WTC11 (cell line): ENCODE data around the gene NCAPG. TPM values are rescaled to one million over a fixed set of nuclear protein-coding genes. Genes with fewer than 3 reads are reported as not detected.

Experiments used
- ATAC-seq: fragments of 200-7000 bp; cut with Tn5 transposase; 2 replicates; pipeline ENCODE4 v1.10.0; 2021; ENCODE audit warnings: mild to moderate bottlenecking, moderate library complexity
- CTCF ChIA-PET: fragments of 300-600 bp; sonication (Branson Sonifier 250); formaldehyde crosslinking; loops from one replicate; lab custom pipeline; 2021; ENCODE audit warnings: antibody characterized with exemption; lab: Charles Lee
- POLR2A ChIA-PET: fragments of 350-600 bp; sonication (Branson Sonifier 250); formaldehyde crosslinking; loops from one replicate; lab custom pipeline; 2021; ENCODE audit warnings: antibody characterized with exemption; lab: Charles Lee
- DNase-seq: peaks from one replicate; pipeline ENCODE4 v3.0.0; 2021; ENCODE audit warnings: low spot score
- H3K27ac Mint-ChIP-seq: 2 replicates; pipeline ENCODE4 v1.8.0; 2021; ENCODE audit warnings: mixed read lengths
- H3K27me3 Mint-ChIP-seq: 2 replicates; pipeline ENCODE4 v1.8.0; 2021; ENCODE audit warnings: low read depth, mild to moderate bottlenecking, moderate library complexity, mixed read lengths
- H3K36me3 Mint-ChIP-seq: 2 replicates; pipeline ENCODE4 v1.8.0; 2021; ENCODE audit warnings: mixed read lengths
- H3K4me1 Mint-ChIP-seq: 2 replicates; pipeline ENCODE4 v1.8.0; 2022; ENCODE audit warnings: mixed read lengths
- H3K4me3 Mint-ChIP-seq: 2 replicates; pipeline ENCODE4 v1.8.0; 2021; ENCODE audit warnings: mild to moderate bottlenecking, moderate library complexity, mixed read lengths
- H3K9me3 Mint-ChIP-seq: 2 replicates; pipeline ENCODE4 v1.8.0; 2021; ENCODE audit warnings: mixed read lengths
- ATF1 ChIP-seq: sonication (generic); formaldehyde crosslinking; IDR thresholded peaks from 2 replicates; pipeline ENCODE4 v1.8.1; 2023; ENCODE audit warnings: mild to moderate bottlenecking, moderate library complexity, missing genetic modification reagents
- CBFB ChIP-seq: sonication (generic); formaldehyde crosslinking; IDR thresholded peaks from 2 replicates; pipeline ENCODE4 v1.8.1; 2022; ENCODE audit warnings: mild to moderate bottlenecking, low read depth, missing genetic modification reagents
- CREM ChIP-seq: sonication (generic); formaldehyde crosslinking; IDR thresholded peaks from 2 replicates; pipeline ENCODE4 v1.8.1; 2022; ENCODE audit warnings: mild to moderate bottlenecking, missing genetic modification reagents, moderate library complexity
- ESRRA ChIP-seq: sonication (generic); formaldehyde crosslinking; IDR thresholded peaks from 2 replicates; pipeline ENCODE4 v1.8.1; 2022; ENCODE audit warnings: mild to moderate bottlenecking, missing genetic modification reagents, borderline replicate concordance
- FOXJ3 ChIP-seq: sonication (generic); formaldehyde crosslinking; IDR thresholded peaks from 2 replicates; pipeline ENCODE4 v1.9.0; 2021; ENCODE audit warnings: missing genetic modification reagents, mild to moderate bottlenecking, borderline replicate concordance
- FOXP1 ChIP-seq: sonication (generic); formaldehyde crosslinking; IDR thresholded peaks from 2 replicates; pipeline ENCODE4 v1.8.0; 2022; ENCODE audit warnings: missing genetic modification reagents, mild to moderate bottlenecking, moderate library complexity, borderline replicate concordance
- IRF2 ChIP-seq: sonication (generic); formaldehyde crosslinking; IDR thresholded peaks from 2 replicates; pipeline ENCODE4 v1.8.0; 2022; ENCODE audit warnings: low read depth, missing genetic modification reagents, borderline replicate concordance
- JAZF1 ChIP-seq: fragments of 250-450 bp; sonication (Bioruptor Pico); IDR thresholded peaks from 2 replicates; pipeline ENCODE4 v1.9.0; 2021; ENCODE audit warnings: moderate library complexity, mild to moderate bottlenecking, inconsistent platforms
- JUN ChIP-seq: sonication (generic); formaldehyde crosslinking; IDR thresholded peaks from 2 replicates; pipeline ENCODE4 v1.8.0; 2023; ENCODE audit warnings: mild to moderate bottlenecking, missing genetic modification reagents
- NFE2L1 ChIP-seq: sonication (generic); formaldehyde crosslinking; IDR thresholded peaks from 2 replicates; pipeline ENCODE4 v1.8.1; 2023; ENCODE audit warnings: missing genetic modification reagents
- NFYB ChIP-seq: sonication (generic); formaldehyde crosslinking; conservative IDR thresholded peaks from 2 replicates; pipeline ENCODE4 v1.8.0; 2022; ENCODE audit warnings: low read depth, missing genetic modification reagents
- OVOL2 ChIP-seq: fragments of 250-450 bp; sonication (Bioruptor Pico); IDR thresholded peaks from 2 replicates; pipeline ENCODE4 v1.9.0; 2021; ENCODE audit warnings: mild to moderate bottlenecking, borderline replicate concordance
- TEAD1 ChIP-seq: sonication (generic); formaldehyde crosslinking; IDR thresholded peaks from 2 replicates; pipeline ENCODE4 v1.8.0; 2022; ENCODE audit warnings: mild to moderate bottlenecking, missing genetic modification reagents
- TEAD4 ChIP-seq: sonication (generic); formaldehyde crosslinking; IDR thresholded peaks from 2 replicates; pipeline ENCODE4 v1.8.0; 2022; ENCODE audit warnings: mild to moderate bottlenecking, missing genetic modification reagents
- total RNA-seq: library from RNA; stranded (reverse); gene quantifications from 3 replicates; pipeline ENCODE4 v1.2.3, GENCODE V29; 2021
- TF ChIP-seq, protein P1 (sequence below): sonication (generic); formaldehyde crosslinking; IDR thresholded peaks from 2 replicates; pipeline ENCODE4 v1.8.0; 2023; ENCODE audit warnings: missing genetic modification reagents, mild to moderate bottlenecking, borderline replicate concordance
- TF ChIP-seq, protein P2 (sequence below): sonication (generic); formaldehyde crosslinking; IDR thresholded peaks from 2 replicates; pipeline ENCODE4 v1.8.1; 2022; ENCODE audit warnings: low read depth, missing genetic modification reagents, borderline replicate concordance
- TF ChIP-seq, protein P3 (sequence below): sonication (generic); formaldehyde crosslinking; conservative IDR thresholded peaks from 2 replicates; pipeline ENCODE4 v1.8.1; 2023; ENCODE audit warnings: mild to moderate bottlenecking, low read depth, missing genetic modification reagents, moderate library complexity
- TF ChIP-seq, protein P4 (sequence below): sonication (generic); formaldehyde crosslinking; IDR thresholded peaks from 2 replicates; pipeline ENCODE4 v1.8.0; 2022; ENCODE audit warnings: mild to moderate bottlenecking, missing genetic modification reagents

The NCAPG gene
- total RNA-seq, 1 experiment from 2014 or later: 61.9 TPM

DNA sequence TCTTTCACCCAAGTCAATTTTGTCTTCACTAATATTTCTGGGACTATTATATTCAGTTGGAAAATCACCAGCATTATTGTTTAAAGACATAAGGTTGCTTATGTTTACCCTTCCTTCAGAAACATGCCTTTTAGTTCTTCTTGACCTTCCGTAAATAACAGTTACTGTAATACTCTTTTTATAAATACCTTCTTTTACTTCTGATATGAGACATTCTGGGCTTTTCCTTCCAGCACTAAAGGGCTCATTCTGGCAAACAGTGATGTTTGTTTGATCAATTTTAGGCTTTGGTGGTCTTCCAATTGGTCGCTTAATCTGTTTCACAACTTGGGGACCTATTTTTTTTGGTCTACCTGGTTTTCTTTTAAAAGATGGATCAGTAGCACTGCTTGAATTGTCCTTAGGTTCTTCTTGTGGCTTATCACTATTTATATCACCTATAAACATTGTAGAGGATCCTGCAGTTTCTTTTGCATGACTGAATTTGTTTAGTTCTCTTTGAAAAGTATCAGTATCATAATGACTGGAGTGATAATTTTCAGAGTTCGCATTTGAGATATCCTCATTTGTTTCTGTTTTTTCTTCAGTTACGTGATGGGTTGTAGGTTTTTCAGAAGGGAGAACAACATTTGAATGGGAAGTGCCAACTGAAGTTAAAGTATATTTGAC lies 64.8 kb downstream of the NCAPG start (continued):
- TF ChIP-seq, protein P1, sequence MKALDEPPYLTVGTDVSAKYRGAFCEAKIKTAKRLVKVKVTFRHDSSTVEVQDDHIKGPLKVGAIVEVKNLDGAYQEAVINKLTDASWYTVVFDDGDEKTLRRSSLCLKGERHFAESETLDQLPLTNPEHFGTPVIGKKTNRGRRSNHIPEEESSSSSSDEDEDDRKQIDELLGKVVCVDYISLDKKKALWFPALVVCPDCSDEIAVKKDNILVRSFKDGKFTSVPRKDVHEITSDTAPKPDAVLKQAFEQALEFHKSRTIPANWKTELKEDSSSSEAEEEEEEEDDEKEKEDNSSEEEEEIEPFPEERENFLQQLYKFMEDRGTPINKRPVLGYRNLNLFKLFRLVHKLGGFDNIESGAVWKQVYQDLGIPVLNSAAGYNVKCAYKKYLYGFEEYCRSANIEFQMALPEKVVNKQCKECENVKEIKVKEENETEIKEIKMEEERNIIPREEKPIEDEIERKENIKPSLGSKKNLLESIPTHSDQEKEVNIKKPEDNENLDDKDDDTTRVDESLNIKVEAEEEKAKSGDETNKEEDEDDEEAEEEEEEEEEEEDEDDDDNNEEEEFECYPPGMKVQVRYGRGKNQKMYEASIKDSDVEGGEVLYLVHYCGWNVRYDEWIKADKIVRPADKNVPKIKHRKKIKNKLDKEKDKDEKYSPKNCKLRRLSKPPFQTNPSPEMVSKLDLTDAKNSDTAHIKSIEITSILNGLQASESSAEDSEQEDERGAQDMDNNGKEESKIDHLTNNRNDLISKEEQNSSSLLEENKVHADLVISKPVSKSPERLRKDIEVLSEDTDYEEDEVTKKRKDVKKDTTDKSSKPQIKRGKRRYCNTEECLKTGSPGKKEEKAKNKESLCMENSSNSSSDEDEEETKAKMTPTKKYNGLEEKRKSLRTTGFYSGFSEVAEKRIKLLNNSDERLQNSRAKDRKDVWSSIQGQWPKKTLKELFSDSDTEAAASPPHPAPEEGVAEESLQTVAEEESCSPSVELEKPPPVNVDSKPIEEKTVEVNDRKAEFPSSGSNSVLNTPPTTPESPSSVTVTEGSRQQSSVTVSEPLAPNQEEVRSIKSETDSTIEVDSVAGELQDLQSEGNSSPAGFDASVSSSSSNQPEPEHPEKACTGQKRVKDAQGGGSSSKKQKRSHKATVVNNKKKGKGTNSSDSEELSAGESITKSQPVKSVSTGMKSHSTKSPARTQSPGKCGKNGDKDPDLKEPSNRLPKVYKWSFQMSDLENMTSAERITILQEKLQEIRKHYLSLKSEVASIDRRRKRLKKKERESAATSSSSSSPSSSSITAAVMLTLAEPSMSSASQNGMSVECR: no peak
- TF ChIP-seq NFE2L1 (CRISPR knock-in tag) (no peak), TEAD1 (CRISPR knock-in tag) (no peak), ESRRA (no peak), NFYB (CRISPR knock-in tag) (no peak), CREM (no peak), FOXJ3 (CRISPR knock-in tag) (no peak), OVOL2 (CRISPR knock-in tag) (no peak)
- TF ChIP-seq, protein P2, sequence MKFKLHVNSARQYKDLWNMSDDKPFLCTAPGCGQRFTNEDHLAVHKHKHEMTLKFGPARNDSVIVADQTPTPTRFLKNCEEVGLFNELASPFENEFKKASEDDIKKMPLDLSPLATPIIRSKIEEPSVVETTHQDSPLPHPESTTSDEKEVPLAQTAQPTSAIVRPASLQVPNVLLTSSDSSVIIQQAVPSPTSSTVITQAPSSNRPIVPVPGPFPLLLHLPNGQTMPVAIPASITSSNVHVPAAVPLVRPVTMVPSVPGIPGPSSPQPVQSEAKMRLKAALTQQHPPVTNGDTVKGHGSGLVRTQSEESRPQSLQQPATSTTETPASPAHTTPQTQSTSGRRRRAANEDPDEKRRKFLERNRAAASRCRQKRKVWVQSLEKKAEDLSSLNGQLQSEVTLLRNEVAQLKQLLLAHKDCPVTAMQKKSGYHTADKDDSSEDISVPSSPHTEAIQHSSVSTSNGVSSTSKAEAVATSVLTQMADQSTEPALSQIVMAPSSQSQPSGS (CRISPR knock-in tag): no peak
- TF ChIP-seq, protein P3, sequence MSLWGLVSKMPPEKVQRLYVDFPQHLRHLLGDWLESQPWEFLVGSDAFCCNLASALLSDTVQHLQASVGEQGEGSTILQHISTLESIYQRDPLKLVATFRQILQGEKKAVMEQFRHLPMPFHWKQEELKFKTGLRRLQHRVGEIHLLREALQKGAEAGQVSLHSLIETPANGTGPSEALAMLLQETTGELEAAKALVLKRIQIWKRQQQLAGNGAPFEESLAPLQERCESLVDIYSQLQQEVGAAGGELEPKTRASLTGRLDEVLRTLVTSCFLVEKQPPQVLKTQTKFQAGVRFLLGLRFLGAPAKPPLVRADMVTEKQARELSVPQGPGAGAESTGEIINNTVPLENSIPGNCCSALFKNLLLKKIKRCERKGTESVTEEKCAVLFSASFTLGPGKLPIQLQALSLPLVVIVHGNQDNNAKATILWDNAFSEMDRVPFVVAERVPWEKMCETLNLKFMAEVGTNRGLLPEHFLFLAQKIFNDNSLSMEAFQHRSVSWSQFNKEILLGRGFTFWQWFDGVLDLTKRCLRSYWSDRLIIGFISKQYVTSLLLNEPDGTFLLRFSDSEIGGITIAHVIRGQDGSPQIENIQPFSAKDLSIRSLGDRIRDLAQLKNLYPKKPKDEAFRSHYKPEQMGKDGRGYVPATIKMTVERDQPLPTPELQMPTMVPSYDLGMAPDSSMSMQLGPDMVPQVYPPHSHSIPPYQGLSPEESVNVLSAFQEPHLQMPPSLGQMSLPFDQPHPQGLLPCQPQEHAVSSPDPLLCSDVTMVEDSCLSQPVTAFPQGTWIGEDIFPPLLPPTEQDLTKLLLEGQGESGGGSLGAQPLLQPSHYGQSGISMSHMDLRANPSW (CRISPR knock-in tag): no peak

DNA sequence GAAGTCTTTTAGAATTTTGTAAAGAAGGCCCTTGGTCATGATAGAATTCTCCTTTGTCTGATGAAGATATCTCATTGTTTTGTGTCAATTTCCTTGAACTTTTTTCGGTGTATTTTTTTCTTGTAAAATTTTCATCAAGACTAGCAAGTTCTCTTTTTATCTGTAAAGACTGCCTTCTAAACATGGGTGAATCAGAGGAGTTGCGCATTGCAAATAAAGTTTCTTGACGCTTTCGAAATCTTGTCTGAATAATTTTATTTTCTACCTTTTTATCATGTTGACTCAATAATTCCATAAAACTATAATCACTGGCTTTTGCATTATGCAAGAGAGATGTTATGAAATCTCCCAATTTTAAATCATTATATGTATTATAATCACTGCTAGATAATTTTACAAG lies 66.2 kb downstream of the NCAPG start:
- ChIA-PET POLR2A (no interaction called here), CTCF (no interaction called here)
- TF ChIP-seq CBFB (CRISPR knock-in tag) (no peak), JUN (CRISPR knock-in tag) (no peak), JAZF1 (CRISPR knock-in tag) (no peak), FOXP1 (CRISPR knock-in tag) (no peak), TEAD4 (CRISPR knock-in tag) (no peak), ATF1 (CRISPR knock-in tag) (no peak), IRF2 (CRISPR knock-in tag) (no peak)
- TF ChIP-seq, protein P4, sequence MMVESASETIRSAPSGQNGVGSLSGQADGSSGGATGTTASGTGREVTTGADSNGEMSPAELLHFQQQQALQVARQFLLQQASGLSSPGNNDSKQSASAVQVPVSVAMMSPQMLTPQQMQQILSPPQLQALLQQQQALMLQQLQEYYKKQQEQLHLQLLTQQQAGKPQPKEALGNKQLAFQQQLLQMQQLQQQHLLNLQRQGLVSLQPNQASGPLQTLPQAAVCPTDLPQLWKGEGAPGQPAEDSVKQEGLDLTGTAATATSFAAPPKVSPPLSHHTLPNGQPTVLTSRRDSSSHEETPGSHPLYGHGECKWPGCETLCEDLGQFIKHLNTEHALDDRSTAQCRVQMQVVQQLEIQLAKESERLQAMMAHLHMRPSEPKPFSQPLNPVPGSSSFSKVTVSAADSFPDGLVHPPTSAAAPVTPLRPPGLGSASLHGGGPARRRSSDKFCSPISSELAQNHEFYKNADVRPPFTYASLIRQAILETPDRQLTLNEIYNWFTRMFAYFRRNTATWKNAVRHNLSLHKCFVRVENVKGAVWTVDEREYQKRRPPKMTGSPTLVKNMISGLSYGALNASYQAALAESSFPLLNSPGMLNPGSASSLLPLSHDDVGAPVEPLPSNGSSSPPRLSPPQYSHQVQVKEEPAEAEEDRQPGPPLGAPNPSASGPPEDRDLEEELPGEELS (CRISPR knock-in tag): no peak
- Mint-ChIP-seq H3K27ac (no peak overlapping the region; the same call in 1 of the 2 replicates), H3K36me3 (no peaks in the 10 kb centered on the region), H3K9me3 (no peaks in the 10 kb centered on the region), H3K27me3 (no peaks in the 10 kb centered on the region), H3K4me1 (peaks cover 11% of the 10 kb centered on the region; the same call in 1 of the 2 replicates), H3K4me3 (no peak overlapping the region)
- DNase-seq (no peak), ATAC-seq (no peak)
